Activated T-helper 17 cell treated with anti-CD3 and anti-CD28 coated beads, Interleukin-2, amount 50 U/mL, for 72 hours (primary cell): ENCODE results near the gene SEMA6B. TPM values are rescaled to one million over a fixed set of nuclear protein-coding genes. Genes with fewer than 3 reads are reported as not detected.

ENCODE experiments used
- ATAC-seq: fragments of 150-1000 bp; cut with Tn5 transposase; replicated peaks from 2 replicates; pipeline ENCODE4 v1.10.0; 2021; ENCODE audit warnings: mild to moderate bottlenecking, moderate library complexity
- H3K27ac Mint-ChIP-seq: one replicate; pipeline ENCODE4 v1.8.0; 2022; ENCODE audit warnings: mixed read lengths
- H3K27me3 Mint-ChIP-seq: one replicate; pipeline ENCODE4 v1.8.0; 2022; ENCODE audit warnings: mixed read lengths
- H3K36me3 Mint-ChIP-seq: one replicate; pipeline ENCODE4 v1.8.0; 2022; ENCODE audit warnings: low read depth, mild to moderate bottlenecking, mixed read lengths
- H3K4me1 Mint-ChIP-seq: one replicate; pipeline ENCODE4 v1.8.0; 2022; ENCODE audit warnings: mixed read lengths
- H3K4me3 Mint-ChIP-seq: one replicate; pipeline ENCODE4 v1.8.0; 2022; ENCODE audit warnings: mild to moderate bottlenecking, mixed read lengths
- H3K9me3 Mint-ChIP-seq: one replicate; pipeline ENCODE4 v1.8.0; 2022; ENCODE audit warnings: mixed read lengths
- total RNA-seq, 2 donors: library from RNA; stranded (reverse); gene quantifications; one replicate each; pipeline ENCODE4 v1.2.3, GENCODE V29; 2022

The SEMA6B gene
- total RNA-seq, 2 donors from 2014 or later = 0.05 TPM; not detected in 1

GRCh38 chr19:4510435-4511255 lies 48.8 kb downstream of the SEMA6B start:
- H3K27me3 Mint-ChIP-seq = no peaks in the 10 kb centered on the region
- no peak overlapping the region for H3K4me3 Mint-ChIP-seq
- no peaks in the 10 kb centered on the region for H3K9me3 Mint-ChIP-seq
- H3K36me3 Mint-ChIP-seq = no peaks in the 10 kb centered on the region
- H3K4me1 Mint-ChIP-seq = no peaks in the 10 kb centered on the region
- no peak for ATAC-seq
- no peak overlapping the region for H3K27ac Mint-ChIP-seq

- no peaks in the 10 kb centered on the region for H3K4me1 Mint-ChIP-seq
- H3K27me3 Mint-ChIP-seq = no peaks in the 10 kb centered on the region
- no peak for ATAC-seq
- no peaks in the 10 kb centered on the region for H3K36me3 Mint-ChIP-seq
- no peak overlapping the region for H3K4me3 Mint-ChIP-seq
- no peak overlapping the region for H3K27ac Mint-ChIP-seq
- H3K9me3 Mint-ChIP-seq = no peaks in the 10 kb centered on the region
Observed at GRCh38 chr19:4508698-4509097, 50.8 kb downstream of the SEMA6B start.

GRCh38 chr19:4507804-4508203 lies 51.7 kb downstream of the SEMA6B start:
- Mint-ChIP-seq H3K27ac (no peak overlapping the region), H3K27me3 (no peaks in the 10 kb centered on the region), H3K36me3 (no peaks in the 10 kb centered on the region), H3K4me3 (no peak overlapping the region), H3K9me3 (no peaks in the 10 kb centered on the region), H3K4me1 (no peaks in the 10 kb centered on the region)
- no peak for ATAC-seq

- Mint-ChIP-seq H3K9me3 (no peaks in the 10 kb centered on the region), H3K36me3 (no peaks in the 10 kb centered on the region), H3K27me3 (no peaks in the 10 kb centered on the region), H3K4me1 (no peaks in the 10 kb centered on the region), H3K4me3 (no peak overlapping the region), H3K27ac (no peak overlapping the region)
- ATAC-seq = no peak
Observed at GRCh38 chr19:4507150-4507452, 52.4 kb downstream of the SEMA6B start.

GRCh38 chr19:4506449-4507149 lies 52.9 kb downstream of the SEMA6B start:
- no peaks in the 10 kb centered on the region for H3K36me3 Mint-ChIP-seq
- no peaks in the 10 kb centered on the region for H3K9me3 Mint-ChIP-seq
- H3K4me3 Mint-ChIP-seq = no peak overlapping the region
- peak; percentile 50 for ATAC-seq
- H3K27ac Mint-ChIP-seq = no peak overlapping the region
- H3K27me3 Mint-ChIP-seq = no peaks in the 10 kb centered on the region
- H3K4me1 Mint-ChIP-seq = no peaks in the 10 kb centered on the region

- peak; percentile 13 for ATAC-seq
- Mint-ChIP-seq H3K27me3 (no peaks in the 10 kb centered on the region), H3K27ac (no peak overlapping the region), H3K4me3 (no peak overlapping the region), H3K9me3 (no peaks in the 10 kb centered on the region), H3K36me3 (peaks cover 2% of the 10 kb centered on the region), H3K4me1 (no peaks in the 10 kb centered on the region)
Observed at GRCh38 chr19:4505570-4506448, 53.7 kb downstream of the SEMA6B start.

GRCh38 chr19:4504891-4505569 lies 54.5 kb downstream of the SEMA6B start:
- no peak for ATAC-seq
- no peaks in the 10 kb centered on the region for H3K9me3 Mint-ChIP-seq

GRCh38 chr19:4504297-4504701 lies 55.2 kb downstream of the SEMA6B start:
- Mint-ChIP-seq H3K27ac (no peak overlapping the region), H3K4me1 (no peaks in the 10 kb centered on the region), H3K27me3 (no peaks in the 10 kb centered on the region), H3K4me3 (no peak overlapping the region), H3K9me3 (no peaks in the 10 kb centered on the region), H3K36me3 (peaks cover 18% of the 10 kb centered on the region)
- no peak for ATAC-seq

More at GRCh38 chr19:4504891-4505569, 54.5 kb downstream of the SEMA6B start:
- Mint-ChIP-seq H3K4me1 (no peaks in the 10 kb centered on the region), H3K27ac (no peak overlapping the region), H3K27me3 (no peaks in the 10 kb centered on the region), H3K4me3 (no peak overlapping the region), H3K36me3 (peaks cover 10% of the 10 kb centered on the region)

GRCh38 chr19:4503825-4504170 lies 55.7 kb downstream of the SEMA6B start:
- no peaks in the 10 kb centered on the region for H3K9me3 Mint-ChIP-seq
- no peak overlapping the region for H3K27ac Mint-ChIP-seq
- no peaks in the 10 kb centered on the region for H3K27me3 Mint-ChIP-seq
- H3K36me3 Mint-ChIP-seq = peaks cover 20% of the 10 kb centered on the region
- ATAC-seq = no peak
- no peaks in the 10 kb centered on the region for H3K4me1 Mint-ChIP-seq
- H3K4me3 Mint-ChIP-seq = no peak overlapping the region

GRCh38 chr19:4503132-4503824 lies 56.2 kb downstream of the SEMA6B start:
- Mint-ChIP-seq H3K4me1 (no peaks in the 10 kb centered on the region), H3K27me3 (no peaks in the 10 kb centered on the region), H3K36me3 (peaks cover 20% of the 10 kb centered on the region), H3K9me3 (no peaks in the 10 kb centered on the region), H3K4me3 (no peak overlapping the region), H3K27ac (no peak overlapping the region)
- ATAC-seq = no peak

- no peaks in the 10 kb centered on the region for H3K4me1 Mint-ChIP-seq
- no peak overlapping the region for H3K4me3 Mint-ChIP-seq
- no peak overlapping the region for H3K27ac Mint-ChIP-seq
- ATAC-seq = no peak
- peaks cover 20% of the 10 kb centered on the region for H3K36me3 Mint-ChIP-seq
- H3K9me3 Mint-ChIP-seq = no peaks in the 10 kb centered on the region
- no peaks in the 10 kb centered on the region for H3K27me3 Mint-ChIP-seq
Observed at GRCh38 chr19:4502282-4503131, 57.0 kb downstream of the SEMA6B start.

- Mint-ChIP-seq H3K9me3 (no peaks in the 10 kb centered on the region), H3K36me3 (peaks cover 20% of the 10 kb centered on the region), H3K4me1 (no peaks in the 10 kb centered on the region), H3K4me3 (no peak overlapping the region), H3K27ac (no peak overlapping the region), H3K27me3 (no peaks in the 10 kb centered on the region)
- ATAC-seq = no peak
Observed at GRCh38 chr19:4501691-4502090, 57.8 kb downstream of the SEMA6B start.
